Measurements from ENCODE around the gene ZNF770.

- TF ChIP-seq CTCF (IDR thresholded peaks at IDR 0.05) (no peak), POLR2A (IDR thresholded peaks at IDR 0.05) (no peak), POLR2AphosphoS5 (IDR thresholded peaks at IDR 0.05) (no peak)
Measured at GRCh38 chr15:34941831-34942230, 46.3 kb downstream of the ZNF770 start.
